ENCODE results near the gene HCRT.
"Not testable (repeated sequence)": the region's sequence is repeated elsewhere in the genome, so short reads cannot be mapped to it uniquely, and the experiment has no call there.

HCRT gene

DNA sequence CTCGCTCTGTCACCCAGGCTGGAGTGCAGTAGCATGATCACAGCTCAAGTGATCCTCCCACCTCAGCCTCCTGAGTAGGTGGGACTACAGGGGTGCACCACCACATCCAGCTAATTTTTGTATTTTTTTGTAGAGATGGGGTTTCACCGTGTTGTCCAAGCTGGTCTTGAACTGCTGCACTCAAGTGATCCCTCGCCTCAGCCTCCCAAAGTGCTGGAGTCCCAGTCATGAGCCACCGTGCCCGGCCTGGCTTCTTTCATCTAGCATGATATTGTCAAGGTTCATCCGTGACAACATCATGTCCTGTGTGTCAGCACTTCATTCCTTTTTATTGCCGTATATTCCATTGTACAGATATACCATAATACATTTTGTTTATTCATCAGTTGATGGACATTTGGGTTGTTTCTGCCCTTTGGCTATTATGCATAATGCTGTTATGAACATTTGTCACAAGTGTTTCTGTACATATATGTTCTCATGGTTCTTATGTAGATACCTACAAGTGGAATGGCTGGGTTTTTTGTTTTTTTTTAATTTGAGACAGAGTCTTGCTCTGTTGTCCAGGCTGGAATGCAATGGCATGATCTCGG lies 12.4 kb upstream of the HCRT start:
- DNase-seq = no peak

DNA sequence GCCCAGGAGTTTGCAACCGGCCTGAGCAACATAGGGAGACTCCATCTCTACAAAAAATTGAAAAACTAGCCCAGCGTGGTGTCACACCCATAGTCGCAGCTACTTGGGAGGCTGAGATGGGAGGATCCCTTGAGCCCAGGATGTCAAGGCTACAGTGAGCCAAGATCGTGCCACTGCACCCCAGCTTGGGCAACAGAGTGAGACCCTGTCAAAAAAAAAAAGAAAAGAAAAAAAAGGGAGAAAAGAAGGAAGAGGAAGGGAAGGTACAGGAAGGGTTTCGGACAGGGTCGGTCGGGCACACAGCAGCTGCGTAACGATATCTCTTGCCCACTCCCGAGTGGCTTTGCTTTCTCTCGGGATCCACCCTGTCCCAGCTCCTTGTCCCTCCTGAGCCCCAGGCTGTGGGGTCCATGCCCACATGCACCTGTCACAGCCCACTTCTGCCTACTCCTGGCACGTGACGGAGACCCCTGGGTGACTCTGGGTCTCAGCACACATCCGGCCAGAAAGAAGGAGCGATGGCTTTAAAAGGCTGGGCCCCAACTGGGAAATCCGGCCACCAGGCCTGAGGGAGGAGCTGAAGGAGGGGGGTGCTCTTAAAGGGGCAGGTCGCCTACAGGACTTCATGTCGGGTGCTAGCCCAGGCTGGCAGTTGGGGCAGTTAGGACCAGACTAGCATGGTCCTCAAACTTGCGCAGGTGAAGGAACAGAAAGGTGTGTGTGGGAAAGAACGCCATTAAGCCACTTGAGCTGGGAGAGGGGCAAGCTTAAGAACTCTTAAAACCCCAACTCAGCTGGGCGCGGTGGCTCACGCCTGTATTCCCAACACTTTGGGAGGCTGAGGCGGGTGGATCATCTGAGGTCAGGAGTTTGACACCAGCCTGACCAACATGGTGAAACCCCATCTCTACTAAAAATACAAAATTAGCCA lies 9.0 kb upstream of the HCRT start, which contains the start of gene GHDC:
GHDC (minus strand) TSS at position 526 of the 931 bp plus-strand sequence. CDS start 913 bp downstream, outside the sequence.
- peak; percentile 87 for DNase-seq

DNA sequence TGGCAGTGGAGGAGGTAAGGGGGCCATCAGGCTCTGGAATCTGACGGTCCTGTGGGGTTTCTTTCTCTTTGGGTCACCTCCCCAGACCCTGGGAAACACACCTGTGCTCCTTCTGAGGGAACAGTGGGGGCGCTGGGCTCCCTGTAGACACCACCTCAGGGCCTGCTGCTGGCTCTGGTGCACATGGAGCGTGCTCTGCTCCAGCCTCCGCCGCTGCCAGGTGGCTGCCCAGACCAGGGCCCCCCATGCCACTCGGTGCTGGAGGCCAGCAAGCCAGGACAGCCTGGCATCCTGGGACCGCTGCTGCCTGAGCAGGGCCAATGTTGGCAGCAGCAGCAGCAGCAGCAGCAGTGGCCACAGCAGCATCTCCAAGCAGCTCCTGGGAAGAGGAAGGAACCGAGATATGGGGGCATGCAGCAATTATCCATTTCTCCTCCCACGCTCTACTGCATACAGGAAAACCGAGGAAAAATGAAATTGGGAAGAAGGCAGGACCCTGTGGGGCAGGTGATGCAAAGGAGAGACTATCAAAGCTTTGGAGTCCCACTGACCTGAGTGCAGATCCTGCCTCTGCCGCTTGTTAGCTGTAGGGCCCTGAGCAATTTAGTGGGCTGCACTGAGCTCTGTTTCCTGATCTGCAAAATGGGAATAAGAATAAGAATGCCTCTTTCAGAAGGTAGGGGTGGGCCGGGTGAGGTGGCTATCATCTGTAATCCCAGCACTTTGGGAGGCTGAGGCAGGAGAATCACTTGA lies 8.1 kb upstream of the HCRT start:
- no peak for DNase-seq

DNA sequence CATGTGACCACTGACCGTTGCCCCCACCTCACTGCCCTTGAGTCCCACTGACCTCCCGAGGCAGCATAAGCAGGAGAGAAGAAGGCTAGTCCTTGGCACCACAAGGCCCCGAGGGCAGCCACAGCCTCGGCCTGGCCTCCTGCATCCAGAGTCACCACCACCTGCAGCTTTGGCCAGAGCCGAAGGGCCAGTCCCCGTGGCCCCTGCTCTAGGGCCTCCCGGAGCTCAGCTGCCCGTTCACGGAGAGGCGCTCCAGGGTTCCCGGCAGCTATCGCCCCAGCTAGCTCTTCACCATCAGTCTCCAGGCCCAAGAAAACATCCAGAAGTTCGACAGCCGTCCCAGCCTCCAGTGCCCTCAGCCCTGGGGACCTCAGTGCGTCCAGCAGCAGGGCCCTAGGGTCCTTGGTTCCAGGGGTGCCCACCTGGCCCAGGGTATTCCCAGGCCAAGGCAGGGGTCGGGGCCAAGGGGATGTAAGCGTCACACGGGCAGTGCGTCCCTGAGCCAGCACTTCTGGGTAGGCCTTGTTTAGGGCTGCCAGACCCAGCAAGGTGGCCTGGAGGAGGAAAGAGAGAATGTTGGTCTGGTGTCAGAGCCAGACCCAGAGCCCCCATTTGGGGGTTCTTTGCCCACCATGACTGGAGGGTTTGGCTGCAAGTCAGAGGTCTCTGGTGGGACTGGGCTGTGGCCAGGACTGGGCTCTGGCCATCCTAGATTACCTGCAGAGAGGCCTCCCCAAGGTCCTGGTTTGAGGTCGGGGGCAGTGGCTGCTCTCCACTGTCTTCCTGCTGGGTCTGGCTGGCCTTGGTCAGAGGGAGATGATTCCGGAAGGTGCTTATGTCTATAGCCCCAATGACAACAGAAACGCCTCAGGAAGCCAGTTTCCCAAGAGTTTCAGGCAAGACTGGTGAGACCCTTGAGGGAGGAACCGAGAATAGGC lies 7.2 kb upstream of the HCRT start:
- DNase-seq = no peak

DNA sequence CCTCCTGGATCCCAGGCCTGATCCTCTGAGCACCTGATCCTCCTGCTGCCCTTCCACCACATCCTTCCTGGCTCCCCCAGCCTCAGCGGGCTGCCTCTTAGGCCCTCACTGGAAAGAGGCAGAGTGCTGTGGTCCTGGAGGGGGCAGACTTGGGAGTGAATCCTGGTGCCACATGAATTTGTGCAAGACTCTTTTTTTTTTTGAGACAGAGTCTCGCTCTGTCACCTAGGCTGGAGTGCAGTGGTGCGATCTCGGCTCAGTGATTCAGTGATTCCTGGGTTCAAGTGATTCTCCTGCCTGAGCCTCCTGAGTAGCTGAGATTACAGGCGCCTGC lies 6.0 kb upstream of the HCRT start:
- no peak for DNase-seq

DNA sequence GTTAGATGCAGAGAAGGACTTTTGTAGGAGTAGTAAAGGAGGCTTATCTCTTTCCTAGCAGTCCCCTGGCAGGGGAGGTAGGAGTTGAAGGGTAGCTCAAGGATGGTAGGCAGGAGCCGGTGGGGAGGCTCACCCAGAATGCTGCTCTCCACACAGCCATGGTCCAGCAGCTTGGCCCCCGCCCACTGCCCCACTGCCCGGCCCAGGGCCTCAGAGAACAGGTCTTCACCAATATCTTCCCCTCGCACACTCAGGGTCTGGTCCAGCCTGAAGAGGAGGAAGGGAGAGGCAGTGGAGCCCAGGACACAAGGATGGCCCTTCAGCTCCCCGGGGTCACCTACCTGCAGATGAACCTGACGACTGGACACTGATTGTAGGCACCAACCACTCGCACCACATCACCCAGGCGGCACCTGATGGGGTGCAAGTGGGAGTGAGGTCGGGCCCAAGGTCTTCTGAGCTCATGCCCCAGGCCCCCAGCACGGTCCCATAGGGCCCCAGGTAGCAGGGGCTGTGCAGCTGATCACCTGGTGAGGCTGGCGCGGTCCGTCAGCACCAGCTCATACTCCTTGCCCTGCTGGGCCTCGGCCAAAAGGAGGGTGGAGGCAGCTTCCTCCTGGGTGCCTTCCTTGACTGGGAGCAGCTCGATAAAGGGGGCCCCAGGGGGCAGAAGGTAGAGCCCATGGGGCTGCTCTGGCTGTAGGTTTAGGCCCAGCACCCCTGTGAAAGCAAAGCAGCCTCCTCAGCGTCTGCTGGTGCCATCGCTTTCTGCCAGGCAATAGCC lies 5.4 kb upstream of the HCRT start:
- no peak for DNase-seq

DNA sequence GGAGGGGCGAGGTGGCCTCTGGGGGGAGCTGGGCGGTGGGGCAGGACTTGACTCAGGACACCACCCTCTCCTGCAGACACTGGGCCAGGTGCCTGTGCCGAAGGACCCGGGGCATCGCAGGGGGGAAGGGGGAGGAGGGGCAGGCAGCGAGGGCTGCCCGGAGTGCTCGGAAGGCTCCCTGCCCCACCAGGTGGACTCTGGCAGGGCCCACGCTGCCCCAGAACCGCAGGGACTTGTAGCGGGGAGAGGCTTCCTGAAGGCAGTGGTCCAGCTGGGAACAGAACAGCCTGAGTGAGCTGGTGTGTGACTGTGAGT lies 4.4 kb upstream of the HCRT start:
- no peak for DNase-seq

DNA sequence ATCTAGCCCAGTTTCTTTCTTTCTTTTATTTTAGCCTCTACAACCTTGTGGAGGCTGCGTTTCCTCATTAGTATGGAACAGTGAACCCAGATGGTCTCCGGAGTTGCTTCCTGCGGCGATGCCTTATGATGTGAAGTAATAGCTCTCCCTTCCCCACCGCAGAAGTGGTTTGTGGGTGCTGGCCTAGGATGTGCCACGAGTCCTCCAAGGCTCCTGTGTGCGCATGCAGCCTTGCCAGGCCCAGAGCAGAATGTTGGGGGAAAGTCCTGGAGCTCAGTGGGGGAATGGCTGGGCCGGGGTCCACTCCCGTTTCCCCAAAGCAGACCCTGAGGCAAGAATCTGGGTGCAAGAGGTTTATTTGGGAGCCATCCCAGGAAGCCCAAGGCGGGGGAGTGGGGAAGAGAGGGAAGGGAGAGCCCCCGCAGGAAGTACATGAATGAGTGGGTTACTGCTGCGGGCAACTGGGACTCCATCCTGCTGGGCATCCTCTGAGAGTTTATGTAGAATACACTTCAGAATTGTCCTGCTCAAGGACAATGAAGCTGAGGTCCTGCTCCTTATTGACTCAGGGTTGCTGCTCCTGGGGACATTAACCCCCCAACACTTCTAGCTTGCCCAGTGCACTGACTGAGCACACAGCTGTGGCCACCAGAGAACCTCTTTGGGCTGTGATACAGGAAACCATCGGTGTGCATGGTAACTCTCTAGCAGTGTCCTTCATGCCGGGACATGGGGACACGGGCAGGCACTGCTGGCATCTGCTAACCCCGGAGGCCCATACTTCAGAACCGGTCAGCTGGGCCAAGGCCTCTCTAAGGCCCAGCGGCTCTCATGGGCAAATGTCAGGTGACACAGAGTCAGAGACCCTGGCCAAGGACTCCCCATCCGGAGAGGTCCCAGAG lies 3.7 kb upstream of the HCRT start:
- no peak for DNase-seq

DNA sequence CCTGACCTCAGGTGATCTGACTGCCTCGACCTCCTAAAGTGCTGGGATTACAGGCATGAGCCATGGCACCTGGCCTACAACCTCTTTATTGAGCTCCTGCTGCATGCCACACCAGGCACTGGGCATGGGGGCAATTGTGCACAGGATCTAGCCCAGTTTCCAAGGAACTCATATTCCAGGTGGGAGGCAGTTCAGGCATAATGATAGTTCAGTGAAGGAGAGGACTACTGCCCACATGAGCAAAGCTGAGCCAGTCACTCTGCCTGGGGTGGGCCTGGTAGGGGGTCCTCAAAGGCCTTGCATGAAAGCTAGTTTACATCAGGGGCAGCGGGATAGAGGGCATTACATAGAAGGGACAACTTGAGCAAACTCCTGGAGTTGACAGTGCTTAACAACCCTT lies 2.6 kb upstream of the HCRT start:
- no peak for DNase-seq

DNA sequence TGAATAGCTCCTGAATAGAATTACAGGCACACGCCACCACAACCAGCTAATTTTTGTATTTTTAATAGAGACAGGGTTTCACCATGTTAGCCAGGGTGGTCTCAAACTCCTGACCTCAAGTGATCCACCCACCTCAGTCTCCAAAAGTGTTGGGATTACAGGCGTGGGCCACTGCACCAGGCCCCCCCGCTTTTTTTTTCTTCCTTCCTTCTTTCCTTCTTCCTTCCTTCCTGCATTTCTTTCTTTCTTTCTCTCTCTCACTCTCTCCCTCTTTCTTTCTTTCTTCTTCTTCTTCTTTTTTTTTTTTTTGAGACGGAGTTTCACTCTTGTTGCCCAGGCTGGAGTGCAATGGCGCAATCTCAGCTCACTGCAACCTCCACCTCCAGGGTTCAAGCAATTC lies 939 bp upstream of the HCRT start:
- DNase-seq = not testable (repeated sequence)

DNA sequence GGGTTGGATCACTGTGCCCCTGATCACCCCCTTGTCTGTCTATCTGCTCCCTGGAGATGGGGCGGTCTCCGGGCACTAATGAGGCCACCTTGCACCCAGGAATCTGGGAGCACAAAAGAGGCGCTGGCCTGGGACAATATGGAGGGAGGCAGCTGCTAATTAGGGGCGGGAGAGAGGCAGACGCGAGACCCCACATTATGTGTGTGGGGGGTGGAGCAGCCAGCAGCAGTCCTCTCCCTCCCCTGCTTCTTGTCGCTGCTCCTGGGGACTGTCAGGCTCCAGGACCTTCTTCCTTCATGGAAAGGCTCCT lies 324 bp upstream of the HCRT start:
- no peak for DNase-seq

DNA sequence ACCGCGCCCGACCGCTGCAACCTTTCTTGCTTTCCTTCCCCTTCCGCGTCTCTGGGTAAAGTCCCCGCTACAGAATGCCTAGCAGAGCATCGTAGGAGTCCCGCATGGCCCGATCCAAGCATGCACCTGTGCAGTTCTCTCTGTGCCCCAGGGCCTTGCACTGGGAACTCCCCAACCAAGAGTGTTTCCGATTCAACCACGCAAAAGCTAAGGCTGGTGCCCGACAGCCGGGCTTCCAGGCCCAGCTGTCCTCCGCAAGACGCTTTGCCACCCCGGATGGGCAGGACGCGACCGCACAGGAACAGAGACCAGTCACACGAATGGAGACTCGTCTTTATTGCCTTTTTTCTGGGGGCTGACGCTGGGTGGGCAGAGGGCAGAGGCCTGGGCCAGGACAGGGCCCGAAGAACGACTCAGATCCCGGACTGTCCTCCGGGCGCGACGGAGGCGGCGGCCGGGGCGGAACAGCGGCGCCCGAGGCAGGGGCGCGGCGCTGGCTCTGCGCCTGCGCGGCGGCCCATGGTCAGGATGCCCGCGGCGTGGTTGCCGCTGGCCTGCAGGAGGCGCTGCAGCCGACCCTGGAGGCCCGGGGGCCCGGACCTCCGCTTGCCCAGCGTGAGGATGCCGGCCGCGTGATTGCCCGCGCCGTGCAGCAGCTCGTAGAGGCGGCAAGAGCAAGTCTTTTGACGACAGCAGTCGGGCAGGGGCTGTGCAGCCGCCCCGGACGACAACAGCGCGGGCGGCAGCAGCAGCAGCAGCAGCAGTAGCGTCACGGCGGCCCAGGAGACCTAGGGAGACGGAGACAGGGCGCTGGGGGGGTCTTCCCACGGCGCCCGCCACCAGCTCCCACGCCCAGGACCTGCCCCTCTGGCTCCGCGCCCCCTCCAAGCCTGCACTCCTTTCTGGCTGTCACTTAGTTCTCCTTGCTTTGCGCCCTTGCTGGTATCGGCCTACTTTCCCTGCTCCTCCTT lies 1.2 kb downstream of the HCRT start:
- peak; percentile 86 for DNase-seq

DNA sequence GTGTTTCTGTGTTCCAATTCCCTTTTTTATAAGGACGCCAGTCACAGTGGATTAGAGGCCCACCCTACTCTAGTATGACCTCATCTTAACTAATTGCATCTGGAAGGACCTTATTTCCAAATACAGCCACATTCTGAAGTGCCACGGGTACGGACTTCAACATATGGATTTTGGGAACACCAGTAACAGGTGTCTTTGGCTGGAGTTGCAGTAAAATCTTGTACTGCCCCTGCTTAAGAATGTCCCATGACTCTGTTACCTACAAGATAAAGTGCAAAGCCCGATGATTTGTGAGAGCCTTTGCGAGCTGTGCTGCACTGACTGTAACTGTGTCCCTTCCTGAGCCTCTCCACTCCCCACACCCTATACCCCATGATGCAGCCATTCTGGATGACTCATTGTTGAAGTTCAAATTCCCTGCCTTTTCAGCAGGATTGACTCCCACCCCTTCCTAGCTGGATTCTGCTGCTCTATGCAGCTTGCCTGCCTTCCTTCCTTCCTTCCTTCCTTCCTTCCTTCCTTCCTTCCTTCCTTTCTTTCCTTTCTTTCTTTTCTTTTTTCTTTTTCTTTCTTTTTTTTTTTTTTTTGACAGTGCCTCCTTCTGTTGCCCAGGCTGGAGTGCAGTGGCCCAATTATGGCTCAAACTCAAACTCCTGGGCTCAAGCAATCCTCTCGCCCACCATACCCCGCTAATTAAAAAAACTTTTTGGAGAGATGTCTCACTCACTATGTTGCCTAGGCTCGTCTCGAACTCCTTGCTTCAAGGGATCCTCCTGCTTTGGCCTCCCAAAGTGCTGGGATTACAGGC lies 2.1 kb downstream of the HCRT start:
- DNase-seq = no peak

DNA sequence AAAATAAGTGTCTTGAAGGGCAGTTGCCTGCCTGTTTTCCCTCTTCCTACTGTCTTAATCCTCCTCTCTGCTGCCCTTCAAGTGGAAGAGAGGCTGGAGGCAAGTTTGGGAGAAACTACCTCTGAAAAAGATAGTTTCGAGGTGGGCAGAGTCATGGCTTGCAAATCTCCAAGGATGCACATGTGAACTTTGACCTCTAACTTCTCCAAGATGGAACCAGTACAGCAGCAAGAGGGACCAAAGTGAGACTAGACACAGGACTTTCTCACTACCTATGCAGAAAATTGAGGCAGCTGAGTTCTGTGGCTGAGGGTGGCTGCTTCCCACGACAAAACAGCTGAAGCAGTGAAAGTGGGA lies 3.4 kb downstream of the HCRT start:
- no peak for DNase-seq

DNA sequence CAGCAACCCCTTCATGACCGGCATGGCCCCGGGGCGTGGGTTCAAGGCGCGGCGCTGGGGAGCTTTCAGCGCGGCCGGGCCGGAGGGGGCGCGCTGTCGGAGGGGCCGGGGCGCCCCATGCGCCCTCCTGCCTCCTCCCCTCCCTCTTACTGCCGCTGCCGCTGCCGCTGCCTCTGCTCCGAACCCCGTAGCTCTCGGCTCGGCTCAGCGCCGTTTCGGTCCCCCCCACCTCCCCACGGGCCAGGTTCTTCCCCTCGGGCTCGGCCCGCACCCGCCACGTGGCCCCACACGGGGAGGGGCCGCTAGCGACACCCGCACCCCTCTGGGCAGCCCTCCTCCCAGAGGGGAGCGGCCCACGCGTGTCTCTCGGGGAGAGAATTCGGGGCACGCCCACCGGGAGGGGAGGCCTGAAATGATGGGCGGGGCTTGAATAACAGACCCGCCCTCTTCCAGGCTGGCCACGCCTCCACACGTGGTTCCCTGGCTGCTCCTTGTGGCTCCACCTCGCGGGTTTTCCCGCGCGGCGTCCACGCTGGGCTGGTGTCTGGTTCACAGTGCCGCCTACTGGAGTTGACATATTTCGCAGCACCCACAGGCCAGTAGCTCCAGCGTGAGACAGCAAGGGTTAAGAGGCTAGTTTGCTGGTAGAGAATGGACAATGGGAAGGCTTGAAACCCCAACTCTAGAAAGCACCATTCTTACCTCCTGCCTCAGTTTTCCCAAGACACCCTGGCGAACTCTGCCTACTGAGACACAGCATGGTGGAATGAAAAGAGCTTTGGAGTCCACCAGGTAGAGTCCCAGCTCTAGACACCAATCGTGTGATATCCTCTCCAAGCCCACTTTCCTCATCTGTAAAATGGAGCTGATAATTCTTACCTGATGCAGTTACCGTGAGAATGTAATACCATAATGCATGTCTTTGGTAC lies 4.1 kb downstream of the HCRT start, which contains the start of gene KCNH4:
KCNH4 (minus strand) TSS at position 221 of the 929 bp plus-strand sequence; CDS start at position 24, 197 bp downstream.
- DNase-seq = peak; percentile 95

DNA sequence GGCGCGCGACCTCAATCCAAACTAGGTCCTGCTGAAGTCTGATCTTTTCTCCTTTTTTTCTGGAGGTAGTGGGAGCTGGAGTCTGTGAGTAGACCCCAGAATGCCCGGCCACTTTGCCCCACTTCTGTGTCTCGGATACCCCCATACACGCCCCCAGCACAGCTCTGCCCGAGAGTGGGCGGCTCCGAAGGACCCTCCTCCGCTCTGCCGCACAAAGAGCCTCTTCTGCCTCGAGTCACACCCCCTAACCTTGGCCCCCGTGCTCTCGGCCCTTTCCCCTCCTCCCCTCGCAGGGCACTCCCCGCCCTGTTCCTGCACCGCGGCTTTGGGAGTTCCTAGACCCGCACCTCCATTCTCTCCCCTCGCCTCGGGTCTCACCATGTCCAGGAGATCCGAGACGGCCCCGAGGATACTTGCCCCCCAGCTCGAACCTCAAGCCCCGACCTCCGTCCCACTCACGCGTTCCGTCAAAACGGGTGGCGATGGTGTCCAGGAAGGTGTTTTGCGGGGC lies 4.8 kb downstream of the HCRT start:
- DNase-seq = no peak

DNA sequence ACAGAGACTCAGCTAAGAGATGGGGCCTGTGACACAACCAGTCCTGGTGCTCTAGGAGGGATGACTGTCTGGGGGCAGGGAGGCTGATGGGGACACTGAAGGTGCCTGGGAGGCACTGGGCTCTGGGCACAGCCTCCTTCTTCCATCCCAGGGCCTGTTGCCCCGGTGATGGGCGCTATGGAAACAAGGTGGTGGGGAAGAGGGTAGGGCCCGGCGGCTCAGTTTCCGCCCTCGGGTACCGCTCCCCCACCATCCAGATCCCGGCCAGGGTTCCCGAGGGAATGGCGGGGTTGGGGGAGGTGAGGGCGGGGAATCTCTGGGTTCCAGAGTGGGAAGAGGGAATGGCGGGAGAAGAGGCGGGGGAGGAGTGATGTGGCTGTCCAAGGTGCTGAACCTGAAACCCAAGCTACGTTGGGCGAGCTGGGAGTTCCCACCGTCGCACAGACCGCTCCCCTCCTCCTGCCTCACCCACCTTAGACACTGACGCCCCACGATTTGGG lies 5.3 kb downstream of the HCRT start:
- peak; percentile 47 for DNase-seq

Measured in activated CD4-positive, alpha-beta T cell treated with anti-CD3 and anti-CD28 coated beads for 48 hours (primary cell).